K562 (cell line): ENCODE measurements around the gene TRPV6. TPM values are rescaled to one million over a fixed set of nuclear protein-coding genes. Genes with fewer than 3 reads are reported as not detected.

Experiments
- ATAC-seq: fragments of 200-7000 bp; cut with Tn5 transposase; 3 replicates; pipeline ENCODE4 v1.9.1; 2020; ENCODE audit warnings: moderate library complexity
- BruUV-seq: library from RNA; stranded (reverse); fragments of 400-500 nt; replicated peaks from 2 replicates; lab custom pipeline; 2021; lab: Mats Ljungman, UMichigan
- CTCF ChIA-PET: fragments of 300-600 bp; formaldehyde crosslinking; extraction: SDS; loops from one replicate; lab custom pipeline; 2021; ENCODE audit warnings: low intra/inter-chr PET ratio; lab: Yijun Ruan, JAX
- POLR2A ChIA-PET: fragments of 300-600, 350-650 bp; sonication (Branson Sonifier 250); formaldehyde crosslinking; extraction: SDS; loops from one replicate; lab custom pipeline; 2021; ENCODE audit warnings: antibody characterized with exemption, inconsistent platforms; lab: Yijun Ruan, JAX
- DNase-seq, 4 experiments: peaks; one replicate each; pipeline versions ENCODE4 v3.0.0 to v3.0.0-alpha.2; 2011 to 2018; ENCODE audit warnings: low spot score in 3 of 4, mixed read lengths in 3 of 4; ENCODE audit errors: extremely low read depth in 1 of 4
- FAIRE-seq: peaks from 2 replicates; lab custom pipeline; 2011; peaks lifted over from hg19 to GRCh38; lab: Jason Lieb, UNC
- H2AFZ ChIP-seq: 2 replicates; pipeline ENCODE4 v1.6.0; 2011; ENCODE audit warnings: low read depth, low read length, control low read depth, inconsistent platforms
- H3K27ac ChIP-seq: fragments of 200-600 bp; 3 replicates; pipeline ENCODE4 v1.8.0; 2011; ENCODE audit warnings: low read depth, mild to moderate bottlenecking, control low read depth, inconsistent platforms, low read length, moderate library complexity, mixed read lengths; ENCODE audit errors: extremely low read depth
- H3K27me3 ChIP-seq, 2 experiments: fragments of 300-600 bp in 1 of 2; 2 replicates in 1 of 2; 3 replicates in 1 of 2; pipeline versions ENCODE4 v1.6.0 to v1.8.0; 2011; ENCODE audit warnings: inconsistent platforms in 2 of 2, low read length in 2 of 2, mild to moderate bottlenecking in 1 of 2, mixed read lengths in 1 of 2, moderate library complexity in 1 of 2; ENCODE audit not compliant: control insufficient read depth in 2 of 2, insufficient read depth in 2 of 2
- H3K36me3 ChIP-seq: fragments of 300-600 bp; 3 replicates; pipeline ENCODE4 v1.8.0; 2011; ENCODE audit warnings: mild to moderate bottlenecking, low read length, inconsistent platforms; ENCODE audit not compliant: control insufficient read depth, insufficient read depth
- H3K4me1 ChIP-seq, 2 experiments: fragments of 200-600 bp in 1 of 2; replicated peaks in 1 of 2; 2 replicates in 1 of 2; 3 replicates in 1 of 2; pipeline versions ENCODE4 v1.5.1 to v1.8.0; 2011; ENCODE audit warnings: inconsistent platforms in 2 of 2, low read length in 2 of 2, mild to moderate bottlenecking in 1 of 2, mixed read lengths in 1 of 2, moderate library complexity in 1 of 2; ENCODE audit not compliant: control insufficient read depth in 2 of 2, insufficient read depth in 2 of 2
- H3K4me2 ChIP-seq: 2 replicates; pipeline ENCODE4 v1.6.1; 2011; ENCODE audit warnings: low read length, control low read depth, inconsistent platforms, mixed read lengths; ENCODE audit not compliant: insufficient read depth
- H3K4me3 ChIP-seq: fragments of 200-600 bp; sonication (generic), shearing (Covaris generic); 2 replicates; pipeline ENCODE4 v1.5.1; 2016; ENCODE audit warnings: control low read depth, inconsistent platforms
- H3K79me2 ChIP-seq: fragments of 200-600 bp; 3 replicates; pipeline ENCODE4 v1.8.0; 2011; ENCODE audit warnings: low read length, inconsistent platforms; ENCODE audit not compliant: control insufficient read depth, insufficient read depth
- H3K9ac ChIP-seq, 2 experiments: 2 replicates each; pipeline versions ENCODE4 v1.6.0 to v1.6.1; 2011; ENCODE audit warnings: low read depth in 2 of 2, low read length in 2 of 2, control low read depth in 1 of 2, inconsistent platforms in 1 of 2, mild to moderate bottlenecking in 1 of 2, mixed read lengths in 1 of 2; ENCODE audit not compliant: insufficient read depth in 1 of 2
- H3K9me1 ChIP-seq: one replicate; pipeline ENCODE4 v1.6.0; 2011; ENCODE audit warnings: inconsistent platforms, mild to moderate bottlenecking, low read length, moderate library complexity; ENCODE audit not compliant: control insufficient read depth, insufficient read depth
- H3K9me3 ChIP-seq: replicated peaks from 2 replicates; pipeline ENCODE4 v1.5.1; 2011; ENCODE audit warnings: low read depth, low read length, inconsistent platforms; ENCODE audit not compliant: control insufficient read depth, insufficient read depth
- H4K20me1 ChIP-seq: replicated peaks from 2 replicates; pipeline ENCODE4 v1.6.1; 2011; ENCODE audit warnings: low read length, inconsistent platforms, mixed read lengths; ENCODE audit not compliant: control insufficient read depth, insufficient read depth
- CEBPG ChIP-seq, 3 experiments: fragments of 200-800 bp in 1 of 3; sonication (Bioruptor generic) in 1 of 3; sonication (generic) in 1 of 3; formaldehyde crosslinking in 1 of 3; IDR thresholded peaks in 2 of 3; conservative IDR thresholded peaks in 1 of 3; 2 replicates each; pipeline versions ENCODE4 v1.6.1 to v1.8.0; 2016 to 2022; ENCODE audit warnings: missing compliant biosample characterization in 2 of 3, missing genetic modification characterization in 2 of 3, mild to moderate bottlenecking in 1 of 3, missing genetic modification reagents in 1 of 3
- FOXK1 ChIP-seq: sonication (generic); formaldehyde crosslinking; IDR thresholded peaks from 2 replicates; pipeline ENCODE4 v1.8.0; 2022; ENCODE audit warnings: missing genetic modification reagents, mild to moderate bottlenecking, borderline replicate concordance
- NFIC ChIP-seq: fragments of 450-650 bp; IDR thresholded peaks from 2 replicates; pipeline ENCODE4 v1.6.1; 2017; ENCODE audit warnings: mild to moderate bottlenecking, inconsistent platforms
- SMARCC2 ChIP-seq: fragments of 450-650 bp; IDR thresholded peaks from 2 replicates; pipeline ENCODE4 v1.6.1; 2017; ENCODE audit warnings: antibody characterized with exemption, moderate library complexity, mild to moderate bottlenecking, low read depth
- STAT5A ChIP-seq: IDR thresholded peaks from 2 replicates; pipeline ENCODE4 v1.6.1; 2012; ENCODE audit warnings: low read length, inconsistent platforms, borderline replicate concordance
- ZC3H4 ChIP-seq: sonication (generic); formaldehyde crosslinking; IDR thresholded peaks from 2 replicates; pipeline ENCODE4 v1.9.0; 2021; ENCODE audit warnings: missing genetic modification reagents, borderline replicate concordance
- whole genome bisulfite sequencing: fragments of 100-300 bp; shearing (Covaris generic); methylation state at CpG from one replicate; pipeline ENCODE4 v1.1.6; 2016; ENCODE audit warnings: low coverage, mixed read lengths; ENCODE audit not compliant: insufficient coverage; ENCODE audit errors: missing lambda C conversion rate; 5-methylcytosine and 5-hydroxymethylcytosine counted together
- in situ Hi-C: fragments of 300-500 bp; cut with MboI; formaldehyde crosslinking; loops from 4 replicates; pipeline ENCODE4 v1.15.0; 2018; ENCODE audit warnings: inconsistent platforms, mixed read lengths
- intact Hi-C: fragments of 100-400 bp; cut with micrococcal nuclease; formaldehyde crosslinking; loops from 2 replicates; pipeline ENCODE4 v1.14.2; 2022
- polyA plus RNA-seq, 8 experiments: library from polyadenylated mRNA; depleted of rRNA in 4 of 8; stranded (reverse) in 5 of 8; unstranded in 3 of 8; fragments of >200 nt; fragmentation: Nextera tagmentation in 2 of 8; fragmentation: Illumina TruSeq in 1 of 8; extraction: Ambion mirVana in 2 of 8; extraction: Trizol in 1 of 8; gene quantifications; 2 replicates each; pipeline versions ENCODE4 v1.2.1 to v1.2.3, GENCODE V29; 2011 to 2014; ENCODE audit warnings: inconsistent platforms in 1 of 8, missing spikeins in 1 of 8
- total RNA-seq, 7 experiments: library from RNA; depleted of rRNA in 6 of 7; stranded (reverse); fragments of >200 nt in 6 of 7; fragmentation: Illumina TruSeq in 2 of 7; extraction: Trizol in 2 of 7; gene quantifications; 2 replicates each; pipeline versions ENCODE4 v1.2.1 to v1.2.3, GENCODE V29; 2011 to 2021; ENCODE audit warnings: low replicate concordance in 1 of 7

The TRPV6 gene
- total and polyA plus RNA-seq, 9 of the 15 experiments (the other 6 are each of a cell fraction or from before 2014, with no cell fraction given), result 0.04 to 0.36 (median 0.11) TPM

GRCh38 chr7:142864980-142865747 lies 20.4 kb downstream of the TRPV6 start:
- BruUV-seq, result no TSS peak
- intact Hi-C loops, result no loop called here
- H3K27me3 ChIP-seq, result peaks cover 11 to 58% of the 10 kb centered on the region in 2 experiments; a peak in 4 of 5 replicates

More at GRCh38 chr7:142864980-142865747, 20.4 kb downstream of the TRPV6 start:
- DNase-seq, result no peak
- Histone ChIP-seq H3K9ac (no peak overlapping the region), H3K4me3 (no peak overlapping the region), H3K4me2 (no peak overlapping the region), H3K9me1 (no peaks in the 10 kb centered on the region), H3K27ac (no peak overlapping the region), H3K79me2 (no peaks in the 10 kb centered on the region), H3K4me1 (peaks cover 0 to 30% of the 10 kb centered on the region in 2 experiments; a peak in 1 of 5 replicates), H3K9me3 (no peaks in the 10 kb centered on the region), H2AFZ (no peak overlapping the region), H3K36me3 (no peaks in the 10 kb centered on the region), H4K20me1 (peaks cover 4% of the 10 kb centered on the region; the same call in 1 of the 2 replicates)
- ChIA-PET CTCF (interaction anchor here (2.0 kb wide), 1 partner anchor 11 kb away, joined by 15 read pairs; the partner anchor contains the start of gene EPHB6), POLR2A (interaction anchor here (0.7 kb wide), 1 partner anchor 97 kb away, joined by 3 read pairs; the partner anchor contains the start of gene KEL)
- WGBS, result 17% methylated on average over 14 of the region's 14 CpGs
- in situ Hi-C loops, result no loop called here
- FAIRE-seq, result no peak
- ATAC-seq, result no peak
- peak; percentile 22; the same call in 1 of the 2 replicates for TF ChIP-seq CEBPG (CRISPR knock-in tag; IDR thresholded peaks at IDR 0.05)
- TF ChIP-seq CEBPG (tag; conservative IDR thresholded peaks at IDR 0.05 in 1 of 2, IDR thresholded peaks at IDR 0.05 in 1 of 2), result no peak
- TF ChIP-seq SMARCC2, result no peak
- TF ChIP-seq FOXK1, result no peak
- peak; percentile 21; the same call in 1 of the 2 replicates for TF ChIP-seq NFIC
- TF ChIP-seq ZC3H4 (CRISPR knock-in tag), result no peak
- TF ChIP-seq STAT5A, result no peak
